Glutamatergic neuron (in vitro differentiated cells): ENCODE data around the gene SLC25A51. TPM values are rescaled to one million over a fixed set of nuclear protein-coding genes. Genes with fewer than 3 reads are reported as not detected.

Experiments used
- DNase-seq: peaks from one replicate; pipeline ENCODE4 v3.0.0; 2022
- H3K27ac Mint-ChIP-seq: one replicate; pipeline ENCODE4 v1.8.0; 2020; ENCODE audit warnings: mild to moderate bottlenecking, mixed read lengths, inconsistent platforms; ENCODE audit not compliant: unreplicated experiment
- H3K27me3 Mint-ChIP-seq: one replicate; pipeline ENCODE4 v1.8.0; 2020; ENCODE audit warnings: mild to moderate bottlenecking, moderate library complexity, mixed read lengths, inconsistent platforms; ENCODE audit not compliant: unreplicated experiment
- H3K36me3 Mint-ChIP-seq: one replicate; pipeline ENCODE4 v1.8.0; 2020; ENCODE audit warnings: mild to moderate bottlenecking, mixed read lengths, inconsistent platforms; ENCODE audit not compliant: unreplicated experiment
- H3K4me1 Mint-ChIP-seq: one replicate; pipeline ENCODE4 v1.8.0; 2020; ENCODE audit warnings: mild to moderate bottlenecking, low read depth, mixed read lengths, inconsistent platforms; ENCODE audit not compliant: unreplicated experiment
- H3K4me3 Mint-ChIP-seq: one replicate; pipeline ENCODE4 v1.8.0; 2020; ENCODE audit warnings: mild to moderate bottlenecking, mixed read lengths, inconsistent platforms; ENCODE audit not compliant: unreplicated experiment
- H3K9me3 Mint-ChIP-seq: one replicate; pipeline ENCODE4 v1.8.0; 2020; ENCODE audit warnings: mild to moderate bottlenecking, moderate library complexity, mixed read lengths, inconsistent platforms; ENCODE audit not compliant: unreplicated experiment
- total RNA-seq: library from RNA; stranded (reverse); fragmentation: NEBNext Ultra II Directional; extraction: Animal tissue kit (Norgen Biotek cat#: 25700); gene quantifications from one replicate; pipeline ENCODE4 v1.2.1, GENCODE V29; 2021; ENCODE audit not compliant: unreplicated experiment
- TF ChIP-seq, protein P1 (sequence below): fragments of 200-600 bp; sonication (generic); IDR thresholded peaks from one replicate; pipeline ENCODE4 v1.5.0; 2021; ENCODE audit not compliant: partially characterized antibody, unreplicated experiment

The SLC25A51 gene
- total RNA-seq, 1 donor from 2014 or later: 48.6 TPM

DNA sequence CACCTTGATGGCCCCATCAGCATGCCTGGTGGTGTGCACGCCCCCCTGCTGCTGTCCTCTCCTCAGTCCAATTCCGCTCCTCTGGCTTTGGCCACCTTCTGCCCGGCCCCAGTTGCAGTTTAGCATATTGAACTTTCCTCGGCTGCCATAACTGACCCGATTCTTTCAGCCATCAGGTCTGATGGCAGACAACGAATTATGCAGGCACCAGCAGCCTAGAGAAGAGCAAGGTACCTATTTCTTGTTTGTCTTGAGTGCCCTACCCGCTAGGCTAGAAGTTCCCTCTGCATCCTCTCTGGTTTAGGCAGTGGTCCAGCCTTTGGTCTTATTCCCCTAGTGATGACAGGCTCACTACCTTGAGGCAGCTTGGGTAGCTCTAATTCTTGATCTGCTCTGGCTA, 43.0 kb upstream of the SLC25A51 start:
- Mint-ChIP-seq H3K27ac (no peak overlapping the region), H3K36me3 (peaks cover 10% of the 10 kb centered on the region), H3K27me3 (peaks cover 13% of the 10 kb centered on the region), H3K4me1 (peaks cover 27% of the 10 kb centered on the region), H3K9me3 (peaks cover 9% of the 10 kb centered on the region), H3K4me3 (no peak overlapping the region)
- no peak for DNase-seq
- TF ChIP-seq, protein P1, sequence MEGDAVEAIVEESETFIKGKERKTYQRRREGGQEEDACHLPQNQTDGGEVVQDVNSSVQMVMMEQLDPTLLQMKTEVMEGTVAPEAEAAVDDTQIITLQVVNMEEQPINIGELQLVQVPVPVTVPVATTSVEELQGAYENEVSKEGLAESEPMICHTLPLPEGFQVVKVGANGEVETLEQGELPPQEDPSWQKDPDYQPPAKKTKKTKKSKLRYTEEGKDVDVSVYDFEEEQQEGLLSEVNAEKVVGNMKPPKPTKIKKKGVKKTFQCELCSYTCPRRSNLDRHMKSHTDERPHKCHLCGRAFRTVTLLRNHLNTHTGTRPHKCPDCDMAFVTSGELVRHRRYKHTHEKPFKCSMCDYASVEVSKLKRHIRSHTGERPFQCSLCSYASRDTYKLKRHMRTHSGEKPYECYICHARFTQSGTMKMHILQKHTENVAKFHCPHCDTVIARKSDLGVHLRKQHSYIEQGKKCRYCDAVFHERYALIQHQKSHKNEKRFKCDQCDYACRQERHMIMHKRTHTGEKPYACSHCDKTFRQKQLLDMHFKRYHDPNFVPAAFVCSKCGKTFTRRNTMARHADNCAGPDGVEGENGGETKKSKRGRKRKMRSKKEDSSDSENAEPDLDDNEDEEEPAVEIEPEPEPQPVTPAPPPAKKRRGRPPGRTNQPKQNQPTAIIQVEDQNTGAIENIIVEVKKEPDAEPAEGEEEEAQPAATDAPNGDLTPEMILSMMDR: no peak

DNA sequence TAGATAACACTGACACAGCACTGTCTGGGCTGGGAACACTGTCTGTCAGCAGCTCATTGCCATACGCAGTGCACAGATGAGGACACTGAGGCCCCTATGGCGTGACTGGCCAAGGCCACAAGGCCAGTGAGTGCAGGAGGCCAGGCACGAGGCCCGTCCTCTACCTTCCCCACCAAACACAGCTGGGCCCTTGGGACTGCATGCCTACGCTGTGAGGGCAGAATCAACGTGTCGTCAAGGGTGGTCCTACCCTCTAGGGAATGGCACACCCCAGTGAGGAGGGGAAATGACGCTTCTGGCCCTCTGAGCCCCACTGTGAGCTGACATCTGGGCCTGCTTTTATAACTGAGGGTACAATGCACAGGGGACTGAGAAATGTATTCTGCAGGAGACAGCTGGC, 42.1 kb upstream of the SLC25A51 start:
- Mint-ChIP-seq H3K27me3 (peaks cover 14% of the 10 kb centered on the region), H3K27ac (no peak overlapping the region), H3K9me3 (peaks cover 8% of the 10 kb centered on the region), H3K4me1 (peaks cover 20% of the 10 kb centered on the region), H3K4me3 (no peak overlapping the region), H3K36me3 (peaks cover 5% of the 10 kb centered on the region)
- TF ChIP-seq, protein P1: no peak
- no peak for DNase-seq

DNA sequence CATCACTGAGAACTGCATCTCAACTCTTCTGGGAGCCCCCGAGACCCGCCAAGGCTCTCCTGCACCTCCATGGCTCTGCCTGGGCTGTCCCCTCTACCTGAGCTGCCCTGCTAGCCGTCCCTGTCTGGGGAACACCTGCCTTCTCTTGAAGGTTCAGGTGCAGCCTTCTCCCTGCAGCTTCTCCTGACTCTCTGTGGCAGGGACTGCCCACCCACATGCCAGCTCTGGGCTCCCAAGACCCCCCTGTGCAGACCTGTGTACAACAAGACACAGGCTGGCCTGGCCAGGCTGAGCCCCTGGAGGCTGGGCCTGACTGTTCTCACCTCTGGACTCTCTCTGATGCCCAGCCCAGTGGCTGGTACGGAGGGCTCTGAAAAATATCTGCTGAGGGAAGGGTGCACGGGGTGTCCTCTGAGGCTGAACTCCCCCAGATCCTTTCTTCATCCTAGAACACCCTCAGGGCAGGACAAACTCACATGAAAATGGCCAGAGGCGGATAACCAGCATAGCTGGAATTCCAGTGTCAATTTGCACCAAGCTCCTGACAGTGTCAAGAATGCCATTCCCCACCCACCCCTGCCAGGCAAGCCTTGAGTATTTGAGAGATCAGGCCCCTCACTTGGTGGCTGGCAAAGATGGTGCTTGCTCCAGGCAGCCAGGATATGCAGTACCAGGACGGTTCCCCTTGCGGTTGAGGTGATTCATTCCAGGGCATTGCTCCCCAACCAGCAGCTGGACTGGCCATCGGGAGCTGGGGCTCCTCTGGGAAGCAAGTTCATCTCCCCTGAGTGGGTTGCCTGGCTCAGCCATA, 40.9 kb upstream of the SLC25A51 start:
- H3K27ac Mint-ChIP-seq: no peak overlapping the region
- peaks cover 12% of the 10 kb centered on the region for H3K27me3 Mint-ChIP-seq
- no peaks in the 10 kb centered on the region for H3K36me3 Mint-ChIP-seq
- TF ChIP-seq, protein P1: no peak
- no peak overlapping the region for H3K4me3 Mint-ChIP-seq
- H3K4me1 Mint-ChIP-seq: peaks cover 17% of the 10 kb centered on the region
- no peak for DNase-seq
- H3K9me3 Mint-ChIP-seq: peaks cover 6% of the 10 kb centered on the region

DNA sequence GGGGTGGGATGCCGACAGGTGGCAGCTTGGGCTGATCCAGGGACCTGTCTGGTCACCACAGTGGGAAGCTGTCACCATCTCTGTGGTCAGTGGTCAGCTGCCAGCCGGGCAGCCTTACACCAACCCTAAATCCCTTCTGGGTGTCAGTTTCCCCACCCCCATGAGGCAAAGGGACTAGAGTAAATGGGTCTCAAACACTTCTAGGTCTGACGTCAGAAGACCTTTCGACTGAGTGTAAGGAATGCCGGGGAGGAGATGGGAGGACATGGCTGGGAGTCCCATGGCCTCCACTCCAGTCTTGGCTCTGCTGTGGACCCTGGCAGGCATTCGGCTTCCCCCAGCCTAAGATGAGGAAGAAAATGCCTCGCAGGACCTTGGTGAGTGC, 40.3 kb upstream of the SLC25A51 start:
- peaks cover 17% of the 10 kb centered on the region for H3K4me1 Mint-ChIP-seq
- DNase-seq: no peak
- H3K4me3 Mint-ChIP-seq: no peak overlapping the region
- peaks cover 12% of the 10 kb centered on the region for H3K27me3 Mint-ChIP-seq
- H3K27ac Mint-ChIP-seq: no peak overlapping the region
- TF ChIP-seq, protein P1: no peak
- no peaks in the 10 kb centered on the region for H3K36me3 Mint-ChIP-seq
- peaks cover 6% of the 10 kb centered on the region for H3K9me3 Mint-ChIP-seq
